ENCODE measurements around the gene SLAMF6. TPM values are rescaled to one million over a fixed set of nuclear protein-coding genes. Genes with fewer than 3 reads are reported as not detected.

The SLAMF6 gene
- total and polyA plus RNA-seq, 10 of the 15 experiments (the other 5 are each of a cell fraction or from before 2014, with no cell fraction given), result 20.5 to 89.6 (median 36.5) TPM

DNA sequence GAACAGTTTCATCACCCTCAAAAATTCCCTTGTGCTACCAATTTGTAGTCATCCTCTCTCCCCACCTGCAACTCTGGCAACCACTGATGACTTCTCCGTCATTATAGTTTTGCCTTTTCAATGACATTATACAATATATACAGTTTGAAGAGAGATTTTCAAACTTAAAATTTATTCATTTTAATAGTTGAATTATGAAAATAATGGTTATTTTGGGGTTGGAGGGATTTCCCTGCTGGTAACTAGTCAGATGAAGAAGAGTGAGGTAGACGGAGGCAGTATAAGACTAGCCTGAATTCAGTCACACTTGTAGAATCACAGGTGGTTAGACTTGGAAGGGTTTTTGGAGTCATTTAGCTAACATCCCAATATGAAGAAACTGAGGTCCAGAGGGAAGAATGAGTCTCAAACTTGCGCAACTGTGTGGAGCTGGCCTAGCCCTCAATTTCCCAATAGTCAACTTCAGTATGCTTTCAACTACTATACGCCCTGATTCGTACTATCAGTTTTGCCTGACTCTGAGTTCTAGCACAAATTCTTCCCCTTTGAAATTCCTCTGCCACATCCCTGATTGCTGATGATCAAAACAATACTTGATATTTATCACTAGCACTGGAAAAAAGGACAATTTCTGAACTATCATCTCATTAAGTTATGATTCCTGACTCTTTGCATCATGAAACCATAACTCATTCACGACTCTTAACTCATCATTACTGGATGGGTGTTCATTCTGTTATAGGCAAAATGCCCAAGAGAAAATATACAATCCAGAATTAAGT lies 68.5 kb downstream of the SLAMF6 start (continued):
- TF ChIP-seq, protein P1, sequence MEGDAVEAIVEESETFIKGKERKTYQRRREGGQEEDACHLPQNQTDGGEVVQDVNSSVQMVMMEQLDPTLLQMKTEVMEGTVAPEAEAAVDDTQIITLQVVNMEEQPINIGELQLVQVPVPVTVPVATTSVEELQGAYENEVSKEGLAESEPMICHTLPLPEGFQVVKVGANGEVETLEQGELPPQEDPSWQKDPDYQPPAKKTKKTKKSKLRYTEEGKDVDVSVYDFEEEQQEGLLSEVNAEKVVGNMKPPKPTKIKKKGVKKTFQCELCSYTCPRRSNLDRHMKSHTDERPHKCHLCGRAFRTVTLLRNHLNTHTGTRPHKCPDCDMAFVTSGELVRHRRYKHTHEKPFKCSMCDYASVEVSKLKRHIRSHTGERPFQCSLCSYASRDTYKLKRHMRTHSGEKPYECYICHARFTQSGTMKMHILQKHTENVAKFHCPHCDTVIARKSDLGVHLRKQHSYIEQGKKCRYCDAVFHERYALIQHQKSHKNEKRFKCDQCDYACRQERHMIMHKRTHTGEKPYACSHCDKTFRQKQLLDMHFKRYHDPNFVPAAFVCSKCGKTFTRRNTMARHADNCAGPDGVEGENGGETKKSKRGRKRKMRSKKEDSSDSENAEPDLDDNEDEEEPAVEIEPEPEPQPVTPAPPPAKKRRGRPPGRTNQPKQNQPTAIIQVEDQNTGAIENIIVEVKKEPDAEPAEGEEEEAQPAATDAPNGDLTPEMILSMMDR (IDR thresholded peaks at IDR 0.05 in 2 of 3, conservative IDR thresholded peaks at IDR 0.05 in 1 of 3; ENCODE audit: control insufficient read depth in 2 of 3, extremely low read depth in 1 of 3, insufficient read depth in 1 of 3, low read depth in 3 of 3, low read length in 3 of 3), result no peak
- no peak for TF ChIP-seq ZNF592 (IDR thresholded peaks at IDR 0.05)
- TF ChIP-seq ASH2L (IDR thresholded peaks at IDR 0.05; ENCODE audit: borderline replicate concordance, low read depth), result no peak
- TF ChIP-seq NKRF (conservative IDR thresholded peaks at IDR 0.05), result no peak
- TF ChIP-seq, protein P2, sequence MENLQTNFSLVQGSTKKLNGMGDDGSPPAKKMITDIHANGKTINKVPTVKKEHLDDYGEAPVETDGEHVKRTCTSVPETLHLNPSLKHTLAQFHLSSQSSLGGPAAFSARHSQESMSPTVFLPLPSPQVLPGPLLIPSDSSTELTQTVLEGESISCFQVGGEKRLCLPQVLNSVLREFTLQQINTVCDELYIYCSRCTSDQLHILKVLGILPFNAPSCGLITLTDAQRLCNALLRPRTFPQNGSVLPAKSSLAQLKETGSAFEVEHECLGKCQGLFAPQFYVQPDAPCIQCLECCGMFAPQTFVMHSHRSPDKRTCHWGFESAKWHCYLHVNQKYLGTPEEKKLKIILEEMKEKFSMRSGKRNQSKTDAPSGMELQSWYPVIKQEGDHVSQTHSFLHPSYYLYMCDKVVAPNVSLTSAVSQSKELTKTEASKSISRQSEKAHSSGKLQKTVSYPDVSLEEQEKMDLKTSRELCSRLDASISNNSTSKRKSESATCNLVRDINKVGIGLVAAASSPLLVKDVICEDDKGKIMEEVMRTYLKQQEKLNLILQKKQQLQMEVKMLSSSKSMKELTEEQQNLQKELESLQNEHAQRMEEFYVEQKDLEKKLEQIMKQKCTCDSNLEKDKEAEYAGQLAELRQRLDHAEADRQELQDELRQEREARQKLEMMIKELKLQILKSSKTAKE (IDR thresholded peaks at IDR 0.05; ENCODE audit: low read depth, poor library complexity, severe bottlenecking), result no peak
- TF ChIP-seq ZNF207 (IDR thresholded peaks at IDR 0.05; ENCODE audit: borderline replicate concordance), result no peak
- TF ChIP-seq ESRRA (IDR thresholded peaks at IDR 0.05; ENCODE audit: low read length), result no peak
- TF ChIP-seq ZSCAN29 (IDR thresholded peaks at IDR 0.05), result no peak
- no peak for TF ChIP-seq REST (IDR thresholded peaks at IDR 0.05; ENCODE audit: low read depth, low read length)
- TF ChIP-seq, protein P3, sequence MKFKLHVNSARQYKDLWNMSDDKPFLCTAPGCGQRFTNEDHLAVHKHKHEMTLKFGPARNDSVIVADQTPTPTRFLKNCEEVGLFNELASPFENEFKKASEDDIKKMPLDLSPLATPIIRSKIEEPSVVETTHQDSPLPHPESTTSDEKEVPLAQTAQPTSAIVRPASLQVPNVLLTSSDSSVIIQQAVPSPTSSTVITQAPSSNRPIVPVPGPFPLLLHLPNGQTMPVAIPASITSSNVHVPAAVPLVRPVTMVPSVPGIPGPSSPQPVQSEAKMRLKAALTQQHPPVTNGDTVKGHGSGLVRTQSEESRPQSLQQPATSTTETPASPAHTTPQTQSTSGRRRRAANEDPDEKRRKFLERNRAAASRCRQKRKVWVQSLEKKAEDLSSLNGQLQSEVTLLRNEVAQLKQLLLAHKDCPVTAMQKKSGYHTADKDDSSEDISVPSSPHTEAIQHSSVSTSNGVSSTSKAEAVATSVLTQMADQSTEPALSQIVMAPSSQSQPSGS (IDR thresholded peaks at IDR 0.05; ENCODE audit: low read length), result peak; percentile 97
- TF ChIP-seq SIN3A (IDR thresholded peaks at IDR 0.05; ENCODE audit: low read depth, low read length), result no peak
